Measurements from ENCODE around the gene LRP2BP.

The LRP2BP gene

DNA sequence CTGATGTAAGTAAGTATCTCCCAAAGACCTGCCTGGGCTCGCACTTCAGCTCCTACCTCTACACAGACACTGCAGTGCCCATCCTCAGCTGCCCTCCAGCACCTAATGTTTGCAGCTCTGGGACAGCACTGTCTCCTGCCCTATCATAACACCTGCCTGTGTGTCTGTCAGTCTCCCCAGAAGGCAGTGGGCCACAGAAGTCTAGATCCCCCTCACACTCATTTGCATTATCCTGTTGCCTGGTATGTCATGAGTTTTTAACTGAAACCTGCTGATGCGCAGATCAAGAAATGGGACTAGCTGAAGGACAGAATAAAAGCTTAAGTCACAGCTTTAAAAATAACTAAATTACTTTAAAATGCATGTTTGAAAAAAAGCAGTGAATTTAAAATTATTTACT is 43.0 kb downstream of the LRP2BP start:
- Histone ChIP-seq H3K4me1 (ENCODE audit: low read length) (peaks cover 28% of the 10 kb centered on the region), H3K27me3 (replicated peaks; ENCODE audit: insufficient read depth, low read length) (no peaks in the 10 kb centered on the region), H3K9me2 (replicated peaks; ENCODE audit: insufficient read depth, low read length) (no peaks in the 10 kb centered on the region), H3K4me3 (ENCODE audit: low read length) (peak overlapping the region; percentile 25; the same call in 1 of the 2 replicates), H2AFZ (ENCODE audit: low read length) (no peak overlapping the region), H3K9me3 (replicated peaks; ENCODE audit: insufficient read depth, low read length) (no peaks in the 10 kb centered on the region), H3K4me2 (ENCODE audit: low read depth, low read length) (peak overlapping the region; percentile 69), H4K20me1 (ENCODE audit: insufficient read depth, low read length) (no peaks in the 10 kb centered on the region), H3F3A (ENCODE audit: insufficient read depth, low read length) (peaks cover 21% of the 10 kb centered on the region), H3K79me2 (ENCODE audit: low read length) (0 out of 2 replicates have a peak, but pooled peaks cover 4% of the 10 kb centered on the region), H3K27ac (ENCODE audit: low read length) (peak overlapping the region; percentile 93), H3K9ac (ENCODE audit: low read length) (peak overlapping the region; percentile 77), H3K36me3 (replicated peaks; ENCODE audit: insufficient read depth, low read length) (peaks cover 20% of the 10 kb centered on the region)
- peak; percentile 89 for DNase-seq
- no peak for TF ChIP-seq EZH2 (optimal IDR thresholded peaks at IDR 0.05; ENCODE audit: low read depth, low read length)
- TF ChIP-seq, protein P1, sequence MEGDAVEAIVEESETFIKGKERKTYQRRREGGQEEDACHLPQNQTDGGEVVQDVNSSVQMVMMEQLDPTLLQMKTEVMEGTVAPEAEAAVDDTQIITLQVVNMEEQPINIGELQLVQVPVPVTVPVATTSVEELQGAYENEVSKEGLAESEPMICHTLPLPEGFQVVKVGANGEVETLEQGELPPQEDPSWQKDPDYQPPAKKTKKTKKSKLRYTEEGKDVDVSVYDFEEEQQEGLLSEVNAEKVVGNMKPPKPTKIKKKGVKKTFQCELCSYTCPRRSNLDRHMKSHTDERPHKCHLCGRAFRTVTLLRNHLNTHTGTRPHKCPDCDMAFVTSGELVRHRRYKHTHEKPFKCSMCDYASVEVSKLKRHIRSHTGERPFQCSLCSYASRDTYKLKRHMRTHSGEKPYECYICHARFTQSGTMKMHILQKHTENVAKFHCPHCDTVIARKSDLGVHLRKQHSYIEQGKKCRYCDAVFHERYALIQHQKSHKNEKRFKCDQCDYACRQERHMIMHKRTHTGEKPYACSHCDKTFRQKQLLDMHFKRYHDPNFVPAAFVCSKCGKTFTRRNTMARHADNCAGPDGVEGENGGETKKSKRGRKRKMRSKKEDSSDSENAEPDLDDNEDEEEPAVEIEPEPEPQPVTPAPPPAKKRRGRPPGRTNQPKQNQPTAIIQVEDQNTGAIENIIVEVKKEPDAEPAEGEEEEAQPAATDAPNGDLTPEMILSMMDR (IDR thresholded peaks at IDR 0.05; ENCODE audit: low read length): no peak
- no peak for TF ChIP-seq EZH2phosphoT487 (IDR thresholded peaks at IDR 0.05; ENCODE audit: low read length)

DNA sequence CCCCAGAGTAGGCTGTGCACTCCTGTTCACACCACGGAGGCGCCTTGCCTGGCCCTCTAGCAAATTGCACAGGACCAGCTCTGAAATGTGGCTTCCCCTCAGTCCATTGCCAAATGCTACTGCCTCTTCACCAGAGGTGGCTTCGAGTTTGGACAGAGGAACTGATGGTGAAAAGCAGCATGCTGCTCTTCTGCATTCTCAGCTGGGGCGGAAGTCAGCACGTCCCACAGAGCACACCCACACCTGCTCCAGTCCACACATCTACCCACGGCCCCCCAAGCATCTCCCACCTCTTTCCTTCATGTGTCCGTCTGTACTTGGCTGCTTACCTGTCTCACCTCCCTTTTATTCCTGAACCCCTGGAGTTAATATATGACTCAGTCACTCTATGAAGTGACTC is 43.5 kb downstream of the LRP2BP start:
- H3K4me1 ChIP-seq (ENCODE audit: low read length): peaks cover 28% of the 10 kb centered on the region
- no peaks in the 10 kb centered on the region for H3K27me3 ChIP-seq (replicated peaks; ENCODE audit: insufficient read depth, low read length)
- H3K79me2 ChIP-seq (ENCODE audit: low read length): 0 out of 2 replicates have a peak, but pooled peaks cover 4% of the 10 kb centered on the region
- H3K36me3 ChIP-seq (replicated peaks; ENCODE audit: insufficient read depth, low read length): peaks cover 20% of the 10 kb centered on the region
- H3K27ac ChIP-seq (ENCODE audit: low read length): peak overlapping the region; percentile 93
- peaks cover 21% of the 10 kb centered on the region for H3F3A ChIP-seq (ENCODE audit: insufficient read depth, low read length)
- DNase-seq: peak; percentile 56
- H2AFZ ChIP-seq (ENCODE audit: low read length): no peak overlapping the region
- H4K20me1 ChIP-seq (ENCODE audit: insufficient read depth, low read length): no peaks in the 10 kb centered on the region
- no peak for TF ChIP-seq EZH2phosphoT487 (IDR thresholded peaks at IDR 0.05; ENCODE audit: low read length)
- TF ChIP-seq, protein P1 (IDR thresholded peaks at IDR 0.05; ENCODE audit: low read length): no peak
- no peak for TF ChIP-seq EZH2 (optimal IDR thresholded peaks at IDR 0.05; ENCODE audit: low read depth, low read length)
- H3K9me2 ChIP-seq (replicated peaks; ENCODE audit: insufficient read depth, low read length): no peaks in the 10 kb centered on the region
- peak overlapping the region; percentile 69 for H3K4me2 ChIP-seq (ENCODE audit: low read depth, low read length)
- no peaks in the 10 kb centered on the region for H3K9me3 ChIP-seq (replicated peaks; ENCODE audit: insufficient read depth, low read length)
- peak overlapping the region; percentile 77 for H3K9ac ChIP-seq (ENCODE audit: low read length)
- peak overlapping the region; percentile 25; the same call in 1 of the 2 replicates for H3K4me3 ChIP-seq (ENCODE audit: low read length)

DNA sequence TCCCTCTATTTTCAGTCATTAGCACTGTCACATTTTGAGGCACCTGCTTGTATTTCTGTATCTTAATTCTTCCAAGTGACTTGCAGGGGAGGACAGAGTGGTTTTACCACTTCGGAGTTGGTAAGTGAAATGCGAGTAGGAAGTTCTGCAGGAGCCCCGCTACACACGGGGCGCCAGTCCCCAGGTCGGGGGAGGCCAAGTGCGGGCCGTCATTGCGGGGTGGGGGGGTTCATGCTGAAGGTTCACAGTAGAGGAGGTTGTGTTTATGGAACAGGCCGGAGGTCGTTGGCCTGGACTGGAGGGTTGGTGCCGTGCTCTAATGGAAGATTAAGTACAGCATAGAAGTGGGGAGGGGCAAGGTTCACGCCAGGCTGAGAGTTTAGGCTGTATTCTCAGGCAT is 44.0 kb downstream of the LRP2BP start:
- Histone ChIP-seq H3K9me2 (replicated peaks; ENCODE audit: insufficient read depth, low read length) (no peaks in the 10 kb centered on the region), H2AFZ (ENCODE audit: low read length) (no peak overlapping the region), H4K20me1 (ENCODE audit: insufficient read depth, low read length) (no peaks in the 10 kb centered on the region), H3K4me2 (ENCODE audit: low read depth, low read length) (peak overlapping the region; percentile 69; the same call in 1 of the 2 replicates), H3K4me3 (ENCODE audit: low read length) (no peak overlapping the region), H3K27ac (ENCODE audit: low read length) (peak overlapping the region; percentile 93), H3K79me2 (ENCODE audit: low read length) (0 out of 2 replicates have a peak, but pooled peaks cover 4% of the 10 kb centered on the region), H3K4me1 (ENCODE audit: low read length) (peaks cover 28% of the 10 kb centered on the region), H3K36me3 (replicated peaks; ENCODE audit: insufficient read depth, low read length) (peaks cover 25% of the 10 kb centered on the region), H3K9ac (ENCODE audit: low read length) (peak overlapping the region; percentile 77; the same call in 1 of the 2 replicates), H3K27me3 (replicated peaks; ENCODE audit: insufficient read depth, low read length) (no peaks in the 10 kb centered on the region), H3F3A (ENCODE audit: insufficient read depth, low read length) (peaks cover 21% of the 10 kb centered on the region), H3K9me3 (replicated peaks; ENCODE audit: insufficient read depth, low read length) (no peaks in the 10 kb centered on the region)
- DNase-seq: no peak
- no peak for TF ChIP-seq EZH2 (optimal IDR thresholded peaks at IDR 0.05; ENCODE audit: low read depth, low read length)
- TF ChIP-seq EZH2phosphoT487 (IDR thresholded peaks at IDR 0.05; ENCODE audit: low read length): no peak
- TF ChIP-seq, protein P1 (IDR thresholded peaks at IDR 0.05; ENCODE audit: low read length): no peak

All from MM.1S (cell line).